ENCODE results near the gene MAP2.

MAP2 gene

GRCh38 chr2:209636076-209636475 is 212.2 kb downstream of the MAP2 start:
- no peaks in the 10 kb centered on the region for H3K9me3 ChIP-seq (ENCODE audit: control extremely low read depth in 1 of 5, control insufficient read depth in 4 of 5, insufficient read depth in 2 of 5, low read depth in 1 of 5, low read length in 4 of 5)
- ChIA-PET CTCF (no interaction called here), POLR2A (no interaction called here)
- no peaks in the 10 kb centered on the region for H3K4me1 ChIP-seq (ENCODE audit: control extremely low read depth in 1 of 4, control insufficient read depth in 4 of 4, insufficient read depth in 4 of 4, low read length in 3 of 4)
- DNase-seq, result no peak
- H3K36me3 ChIP-seq (ENCODE audit: control insufficient read depth in 4 of 4, insufficient read depth in 4 of 4, low read length in 3 of 4), result no peaks in the 10 kb centered on the region
- no peak overlapping the region for H3K27ac ChIP-seq (ENCODE audit: insufficient read depth in 1 of 2, low read depth in 1 of 2, low read length in 2 of 2, poor library complexity in 1 of 2, severe bottlenecking in 2 of 2)
- no peak overlapping the region for H3K4me3 ChIP-seq (ENCODE audit: control insufficient read depth in 1 of 7, extremely low read depth in 1 of 7, insufficient read depth in 4 of 7, low read depth in 2 of 7, low read length in 6 of 7)
- no peaks in the 10 kb centered on the region for H3K27me3 ChIP-seq (replicated peaks in 2 of 5; ENCODE audit: control insufficient read depth in 4 of 5, insufficient read depth in 5 of 5, low read length in 4 of 5)

DNA sequence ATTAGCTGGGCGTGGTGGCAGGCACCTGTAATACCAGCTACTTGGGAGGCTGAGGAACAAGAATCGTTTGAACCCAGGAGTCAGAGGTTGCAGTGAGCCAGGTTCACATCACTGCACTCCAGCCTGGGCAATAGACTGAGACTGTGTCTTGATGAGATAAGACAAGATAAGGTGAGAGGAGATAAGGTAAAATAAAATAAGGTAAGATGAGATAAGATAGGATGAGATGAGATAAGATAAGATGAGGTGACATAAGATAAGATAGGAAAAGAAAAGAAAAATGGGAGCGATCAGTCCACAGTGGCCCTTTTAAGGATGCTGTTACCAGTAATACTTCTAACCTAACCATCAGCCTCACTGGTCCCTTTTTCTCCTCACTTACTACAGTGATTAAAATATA is 213.4 kb downstream of the MAP2 start:
- DNase-seq, result no peak
- WGBS (ENCODE audit: insufficient coverage), result 97% methylated on average over 2 of the region's 3 CpGs
- POLR2A ChIA-PET, result no interaction called here

DNA sequence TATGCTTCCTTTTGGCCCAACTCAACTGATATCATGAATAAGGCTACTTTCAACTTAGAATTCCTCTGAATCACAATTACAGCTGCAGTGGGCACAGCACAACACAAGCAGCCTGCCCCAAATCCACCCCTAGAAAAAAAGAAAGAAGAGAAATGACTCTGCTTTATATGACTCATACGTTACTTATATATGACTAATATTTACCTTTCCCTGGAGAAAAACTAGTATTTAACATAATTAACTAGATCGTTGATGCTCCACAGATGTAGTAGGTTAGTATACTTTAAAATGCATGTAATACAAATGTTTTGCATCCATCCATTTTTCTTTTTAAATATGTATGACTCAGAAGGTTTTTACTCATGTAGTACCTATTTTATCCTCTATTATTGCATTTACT is 214.5 kb downstream of the MAP2 start:
- no peaks in the 10 kb centered on the region for H3K9me3 ChIP-seq (ENCODE audit: control extremely low read depth in 1 of 5, control insufficient read depth in 4 of 5, insufficient read depth in 2 of 5, low read depth in 1 of 5, low read length in 4 of 5)
- CTCF ChIA-PET, result no interaction called here
- no peak overlapping the region for H3K27ac ChIP-seq (ENCODE audit: insufficient read depth in 1 of 2, low read depth in 1 of 2, low read length in 2 of 2, poor library complexity in 1 of 2, severe bottlenecking in 2 of 2)
- no peaks in the 10 kb centered on the region for H3K4me1 ChIP-seq (ENCODE audit: control extremely low read depth in 1 of 4, control insufficient read depth in 4 of 4, insufficient read depth in 4 of 4, low read length in 3 of 4)
- WGBS (ENCODE audit: insufficient coverage), result no CpG with 5 or more reads among the region's 2 CpGs
- POLR2A ChIA-PET, result no interaction called here
- no peak for DNase-seq
- no peaks in the 10 kb centered on the region for H3K27me3 ChIP-seq (replicated peaks in 2 of 5; ENCODE audit: control insufficient read depth in 4 of 5, insufficient read depth in 5 of 5, low read length in 4 of 5)
- H3K4me3 ChIP-seq (ENCODE audit: control insufficient read depth in 1 of 7, extremely low read depth in 1 of 7, insufficient read depth in 4 of 7, low read depth in 2 of 7, low read length in 6 of 7), result no peak overlapping the region
- H3K36me3 ChIP-seq (ENCODE audit: control insufficient read depth in 4 of 4, insufficient read depth in 4 of 4, low read length in 3 of 4), result no peaks in the 10 kb centered on the region

More for the DNA sequence above, 213.4 kb downstream of the MAP2 start:
- no peaks in the 10 kb centered on the region for H3K9me3 ChIP-seq (ENCODE audit: control extremely low read depth in 1 of 5, control insufficient read depth in 4 of 5, insufficient read depth in 2 of 5, low read depth in 1 of 5, low read length in 4 of 5)
- CTCF ChIA-PET, result no interaction called here
- H3K36me3 ChIP-seq (ENCODE audit: control insufficient read depth in 4 of 4, insufficient read depth in 4 of 4, low read length in 3 of 4), result no peaks in the 10 kb centered on the region
- no peak overlapping the region for H3K4me3 ChIP-seq (ENCODE audit: control insufficient read depth in 1 of 7, extremely low read depth in 1 of 7, insufficient read depth in 4 of 7, low read depth in 2 of 7, low read length in 6 of 7)
- no peaks in the 10 kb centered on the region for H3K27me3 ChIP-seq (replicated peaks in 2 of 5; ENCODE audit: control insufficient read depth in 4 of 5, insufficient read depth in 5 of 5, low read length in 4 of 5)
- no peak overlapping the region for H3K27ac ChIP-seq (ENCODE audit: insufficient read depth in 1 of 2, low read depth in 1 of 2, low read length in 2 of 2, poor library complexity in 1 of 2, severe bottlenecking in 2 of 2)
- no peaks in the 10 kb centered on the region for H3K4me1 ChIP-seq (ENCODE audit: control extremely low read depth in 1 of 4, control insufficient read depth in 4 of 4, insufficient read depth in 4 of 4, low read length in 3 of 4)

GRCh38 chr2:209640358-209640757 is 216.5 kb downstream of the MAP2 start:
- no peak overlapping the region for H3K4me3 ChIP-seq (ENCODE audit: control insufficient read depth in 1 of 7, extremely low read depth in 1 of 7, insufficient read depth in 4 of 7, low read depth in 2 of 7, low read length in 6 of 7)
- WGBS (ENCODE audit: insufficient coverage), result 80% methylated on average over 1 of the region's 2 CpGs
- H3K27me3 ChIP-seq (replicated peaks in 2 of 5; ENCODE audit: control insufficient read depth in 4 of 5, insufficient read depth in 5 of 5, low read length in 4 of 5), result peaks cover 0 to 3% (median 0%) of the 10 kb centered on the region in 5 experiments
- no peaks in the 10 kb centered on the region for H3K4me1 ChIP-seq (ENCODE audit: control extremely low read depth in 1 of 4, control insufficient read depth in 4 of 4, insufficient read depth in 4 of 4, low read length in 3 of 4)
- ChIA-PET POLR2A (no interaction called here), CTCF (no interaction called here)
- DNase-seq, result no peak
- H3K9me3 ChIP-seq (ENCODE audit: control extremely low read depth in 1 of 5, control insufficient read depth in 4 of 5, insufficient read depth in 2 of 5, low read depth in 1 of 5, low read length in 4 of 5), result no peaks in the 10 kb centered on the region
- no peak overlapping the region for H3K27ac ChIP-seq (ENCODE audit: insufficient read depth in 1 of 2, low read depth in 1 of 2, low read length in 2 of 2, poor library complexity in 1 of 2, severe bottlenecking in 2 of 2)
- H3K36me3 ChIP-seq (ENCODE audit: control insufficient read depth in 4 of 4, insufficient read depth in 4 of 4, low read length in 3 of 4), result no peaks in the 10 kb centered on the region

- CTCF ChIA-PET, result no interaction called here
- DNase-seq, result no peak
- 100% methylated on average over 1 of the region's 3 CpGs for WGBS (ENCODE audit: insufficient coverage)
- H3K4me1 ChIP-seq (ENCODE audit: control extremely low read depth in 1 of 4, control insufficient read depth in 4 of 4, insufficient read depth in 4 of 4, low read length in 3 of 4), result no peaks in the 10 kb centered on the region
- no peak overlapping the region for H3K27ac ChIP-seq (ENCODE audit: insufficient read depth in 1 of 2, low read depth in 1 of 2, low read length in 2 of 2, poor library complexity in 1 of 2, severe bottlenecking in 2 of 2)
- H3K9me3 ChIP-seq (ENCODE audit: control extremely low read depth in 1 of 5, control insufficient read depth in 4 of 5, insufficient read depth in 2 of 5, low read depth in 1 of 5, low read length in 4 of 5), result peaks cover 0 to 2% (median 0%) of the 10 kb centered on the region in 5 experiments
- no peak overlapping the region for H3K4me3 ChIP-seq (ENCODE audit: control insufficient read depth in 1 of 7, extremely low read depth in 1 of 7, insufficient read depth in 4 of 7, low read depth in 2 of 7, low read length in 6 of 7)
- peaks cover 0 to 3% (median 0%) of the 10 kb centered on the region in 5 experiments for H3K27me3 ChIP-seq (replicated peaks in 2 of 5; ENCODE audit: control insufficient read depth in 4 of 5, insufficient read depth in 5 of 5, low read length in 4 of 5)
- H3K36me3 ChIP-seq (ENCODE audit: control insufficient read depth in 4 of 4, insufficient read depth in 4 of 4, low read length in 3 of 4), result no peaks in the 10 kb centered on the region
- POLR2A ChIA-PET, result no interaction called here
Observed at GRCh38 chr2:209642146-209642820, 218.4 kb downstream of the MAP2 start.

DNA sequence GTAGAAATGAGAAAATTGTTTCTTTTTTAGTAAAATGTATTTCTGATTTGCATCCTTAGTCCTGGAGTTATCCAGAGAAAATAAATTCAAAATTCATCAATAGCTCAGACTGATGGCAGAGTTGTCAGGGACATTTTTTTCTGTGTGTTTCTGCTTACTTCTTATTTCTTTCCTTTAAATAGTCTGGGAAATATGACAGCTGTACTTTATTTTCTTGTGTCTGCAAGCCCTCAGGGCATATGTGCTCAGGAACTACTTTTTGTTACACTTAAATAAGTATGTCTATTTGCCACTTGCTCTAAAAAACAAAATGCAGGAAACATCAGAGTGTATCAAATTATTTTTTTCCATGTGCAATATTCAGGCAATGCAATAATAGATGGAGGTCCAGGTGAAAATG is 221.0 kb downstream of the MAP2 start:
- ChIA-PET POLR2A (no interaction called here), CTCF (no interaction called here)

GRCh38 chr2:209648714-209649113 is 224.9 kb downstream of the MAP2 start:
- peaks cover 0 to 1% (median 0%) of the 10 kb centered on the region in 5 experiments for H3K27me3 ChIP-seq (replicated peaks in 2 of 5; ENCODE audit: control insufficient read depth in 4 of 5, insufficient read depth in 5 of 5, low read length in 4 of 5)
- H3K36me3 ChIP-seq (ENCODE audit: control insufficient read depth in 4 of 4, insufficient read depth in 4 of 4, low read length in 3 of 4), result no peaks in the 10 kb centered on the region
- no peak overlapping the region for H3K27ac ChIP-seq (ENCODE audit: insufficient read depth in 1 of 2, low read depth in 1 of 2, low read length in 2 of 2, poor library complexity in 1 of 2, severe bottlenecking in 2 of 2)
- no CpG with 5 or more reads among the region's 3 CpGs for WGBS (ENCODE audit: insufficient coverage)
- no peaks in the 10 kb centered on the region for H3K4me1 ChIP-seq (ENCODE audit: control extremely low read depth in 1 of 4, control insufficient read depth in 4 of 4, insufficient read depth in 4 of 4, low read length in 3 of 4)
- no peak for DNase-seq
- H3K4me3 ChIP-seq (ENCODE audit: control insufficient read depth in 1 of 7, extremely low read depth in 1 of 7, insufficient read depth in 4 of 7, low read depth in 2 of 7, low read length in 6 of 7), result no peak overlapping the region
- ChIA-PET POLR2A (no interaction called here), CTCF (no interaction called here)
- H3K9me3 ChIP-seq (ENCODE audit: control extremely low read depth in 1 of 5, control insufficient read depth in 4 of 5, insufficient read depth in 2 of 5, low read depth in 1 of 5, low read length in 4 of 5), result peaks cover 0 to 2% (median 0%) of the 10 kb centered on the region in 5 experiments

More for the DNA sequence above, 221.0 kb downstream of the MAP2 start:
- Histone ChIP-seq H3K4me1 (ENCODE audit: control extremely low read depth in 1 of 4, control insufficient read depth in 4 of 4, insufficient read depth in 4 of 4, low read length in 3 of 4) (no peaks in the 10 kb centered on the region), H3K9me3 (ENCODE audit: control extremely low read depth in 1 of 5, control insufficient read depth in 4 of 5, insufficient read depth in 2 of 5, low read depth in 1 of 5, low read length in 4 of 5) (peaks cover 0 to 2% (median 0%) of the 10 kb centered on the region in 5 experiments), H3K27ac (ENCODE audit: insufficient read depth in 1 of 2, low read depth in 1 of 2, low read length in 2 of 2, poor library complexity in 1 of 2, severe bottlenecking in 2 of 2) (no peak overlapping the region), H3K4me3 (ENCODE audit: control insufficient read depth in 1 of 7, extremely low read depth in 1 of 7, insufficient read depth in 4 of 7, low read depth in 2 of 7, low read length in 6 of 7) (no peak overlapping the region), H3K27me3 (replicated peaks in 2 of 5; ENCODE audit: control insufficient read depth in 4 of 5, insufficient read depth in 5 of 5, low read length in 4 of 5) (peaks cover 0 to 3% (median 0%) of the 10 kb centered on the region in 5 experiments), H3K36me3 (ENCODE audit: control insufficient read depth in 4 of 4, insufficient read depth in 4 of 4, low read length in 3 of 4) (no peaks in the 10 kb centered on the region)
- no peak for DNase-seq
